Measurements from ENCODE around the gene TMEM221. TPM values are rescaled to one million over a fixed set of nuclear protein-coding genes. Genes with fewer than 3 reads are reported as not detected.
A peak's percentile ranks its signal among the peaks of the same experiment; 100 is the strongest.

The TMEM221 gene
- total and polyA plus RNA-seq, 9 of the 15 experiments (the other 6 are each of a cell fraction or from before 2014, with no cell fraction given), result 0.06 to 0.35 TPM; not detected in 7

GRCh38 chr19:17394891-17395415 lies 53.5 kb downstream of the TMEM221 start (continued):
- TF ChIP-seq ZBTB5 (IDR thresholded peaks at IDR 0.05) (peak; percentile 35; the same call in 1 of the 2 replicates), MTA1 (IDR thresholded peaks at IDR 0.05; ENCODE audit: borderline replicate concordance) (peak; percentile 87), ZNF445 (CRISPR knock-in tag; IDR thresholded peaks at IDR 0.05; ENCODE audit: low read depth) (no peak), ZNF311 (CRISPR knock-in tag; IDR thresholded peaks at IDR 0.05) (no peak), BRF1 (IDR thresholded peaks at IDR 0.05; ENCODE audit: borderline replicate concordance, extremely low read depth, insufficient read length) (no peak), KLF10 (CRISPR knock-in tag; IDR thresholded peaks at IDR 0.05) (no peak), HMGXB4 (CRISPR knock-in tag; IDR thresholded peaks at IDR 0.05) (no peak), ZKSCAN3 (CRISPR knock-in tag; IDR thresholded peaks at IDR 0.05) (no peak), EP400 (IDR thresholded peaks at IDR 0.05) (peak; percentile 71), HDAC8 (tag; IDR thresholded peaks at IDR 0.05) (no peak), SMAD4 (CRISPR knock-in tag; conservative IDR thresholded peaks at IDR 0.05) (0 out of 2 replicates have a peak, but pooled peaks have one; percentile 45), ILF3 (IDR thresholded peaks at IDR 0.05; ENCODE audit: borderline replicate concordance) (no peak), BRD9 (IDR thresholded peaks at IDR 0.05; ENCODE audit: low read depth, partially characterized antibody) (peak; percentile 44), SUPT5H (IDR thresholded peaks at IDR 0.05) (no peak; the same call in none of the 2 replicates), GATAD2A (IDR thresholded peaks at IDR 0.05) (peak; percentile 95), BHLHE40 (IDR thresholded peaks at IDR 0.05; ENCODE audit: low read length) (no peak), TCF3 (CRISPR knock-in tag; IDR thresholded peaks at IDR 0.05) (no peak), TCF15 (CRISPR knock-in tag; IDR thresholded peaks at IDR 0.05) (no peak), BRF2 (IDR thresholded peaks at IDR 0.05; ENCODE audit: borderline replicate concordance, insufficient read depth, insufficient read length) (no peak), PBX2 (CRISPR knock-in tag; IDR thresholded peaks at IDR 0.05; ENCODE audit: low read depth) (no peak), PBX2 (tag; conservative IDR thresholded peaks at IDR 0.05; ENCODE audit: low read depth) (no peak), POLR2H (tag; IDR thresholded peaks at IDR 0.05; ENCODE audit: low read depth) (no peak), RFX1 (IDR thresholded peaks at IDR 0.05) (no peak)

Data from K562 (cell line).